ENCODE results near the gene MRPL21.

MRPL21 gene

DNA sequence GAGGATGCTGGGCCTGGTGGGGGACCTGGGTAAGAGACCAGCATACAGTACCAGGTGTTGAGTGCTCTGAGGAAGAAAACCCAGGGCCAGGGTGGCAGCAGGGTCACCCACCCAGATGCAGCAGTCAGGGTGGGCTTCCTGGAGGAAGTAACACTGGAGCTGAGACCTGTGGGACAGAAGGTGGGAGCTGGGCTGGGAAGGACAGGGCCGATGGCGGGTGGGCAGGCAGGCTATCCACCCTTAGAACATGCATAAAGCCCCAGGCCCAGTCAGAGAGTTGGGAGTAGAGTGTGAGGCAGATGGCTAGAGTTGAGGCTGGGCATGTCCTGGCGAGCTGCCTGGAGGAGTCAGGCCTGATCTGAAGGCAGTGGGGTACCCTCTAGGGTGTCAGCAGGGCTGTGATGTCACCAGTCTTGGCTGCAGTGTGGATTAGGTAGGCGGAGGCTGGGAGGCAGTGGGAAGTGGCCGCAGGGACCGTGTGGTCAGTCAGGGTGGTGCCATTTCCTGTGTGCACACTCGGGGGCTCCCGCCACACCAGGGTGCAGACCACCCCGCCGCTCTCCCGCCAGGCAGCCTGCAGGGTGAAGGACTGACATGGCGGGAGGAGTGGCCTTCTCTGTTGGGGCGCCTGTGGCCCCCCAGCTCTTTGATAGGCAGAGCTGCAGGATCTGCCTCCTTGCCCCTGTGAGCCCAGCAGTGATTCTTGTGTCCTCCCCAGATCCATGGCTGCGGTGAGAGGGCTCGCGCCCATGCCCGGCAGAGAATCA is 35.4 kb upstream of the MRPL21 start:
- no peak overlapping the region for H3K4me3 ChIP-seq
- TF ChIP-seq, protein P1, sequence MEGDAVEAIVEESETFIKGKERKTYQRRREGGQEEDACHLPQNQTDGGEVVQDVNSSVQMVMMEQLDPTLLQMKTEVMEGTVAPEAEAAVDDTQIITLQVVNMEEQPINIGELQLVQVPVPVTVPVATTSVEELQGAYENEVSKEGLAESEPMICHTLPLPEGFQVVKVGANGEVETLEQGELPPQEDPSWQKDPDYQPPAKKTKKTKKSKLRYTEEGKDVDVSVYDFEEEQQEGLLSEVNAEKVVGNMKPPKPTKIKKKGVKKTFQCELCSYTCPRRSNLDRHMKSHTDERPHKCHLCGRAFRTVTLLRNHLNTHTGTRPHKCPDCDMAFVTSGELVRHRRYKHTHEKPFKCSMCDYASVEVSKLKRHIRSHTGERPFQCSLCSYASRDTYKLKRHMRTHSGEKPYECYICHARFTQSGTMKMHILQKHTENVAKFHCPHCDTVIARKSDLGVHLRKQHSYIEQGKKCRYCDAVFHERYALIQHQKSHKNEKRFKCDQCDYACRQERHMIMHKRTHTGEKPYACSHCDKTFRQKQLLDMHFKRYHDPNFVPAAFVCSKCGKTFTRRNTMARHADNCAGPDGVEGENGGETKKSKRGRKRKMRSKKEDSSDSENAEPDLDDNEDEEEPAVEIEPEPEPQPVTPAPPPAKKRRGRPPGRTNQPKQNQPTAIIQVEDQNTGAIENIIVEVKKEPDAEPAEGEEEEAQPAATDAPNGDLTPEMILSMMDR (IDR thresholded peaks at IDR 0.05) = no peak
- no peak for DNase-seq (ENCODE audit: low spot score)
- H3K27ac ChIP-seq = peak overlapping the region in 1 of 2 donors; percentile 97

DNA sequence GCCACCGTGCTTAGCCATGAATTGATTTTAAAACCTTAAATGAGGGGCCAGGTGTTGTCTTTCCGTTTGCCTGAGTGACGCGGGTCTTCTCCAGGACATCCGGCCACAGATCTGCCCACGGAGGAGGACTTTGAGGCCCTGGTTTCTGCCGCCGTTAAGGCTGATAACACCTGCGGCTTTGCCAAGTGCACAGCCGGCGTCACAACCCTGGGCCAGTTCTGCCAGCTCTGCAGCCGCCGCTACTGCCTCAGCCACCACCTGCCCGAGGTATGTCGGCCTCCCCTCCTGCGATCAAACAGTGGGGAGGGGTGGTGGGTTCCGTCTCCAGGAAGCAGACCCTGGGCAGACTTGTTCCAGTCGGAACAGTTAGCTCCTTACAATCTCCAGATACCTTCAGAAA is 34.5 kb upstream of the MRPL21 start:
- DNase-seq (ENCODE audit: low spot score) = no peak
- Histone ChIP-seq H3K27ac (no peak overlapping the region), H3K4me3 (no peak overlapping the region)
- TF ChIP-seq, protein P1 (IDR thresholded peaks at IDR 0.05) = no peak

GRCh38 chr11:68936676-68937620 is 33.3 kb upstream of the MRPL21 start:
- Histone ChIP-seq H3K27ac (no peak overlapping the region), H3K4me3 (no peak overlapping the region)
- TF ChIP-seq, protein P1 (IDR thresholded peaks at IDR 0.05) = no peak
- no peak for DNase-seq (ENCODE audit: low spot score)

- no peak overlapping the region for H3K27ac ChIP-seq
- H3K4me3 ChIP-seq = no peak overlapping the region
- DNase-seq (ENCODE audit: low spot score) = no peak
- TF ChIP-seq, protein P1 (IDR thresholded peaks at IDR 0.05) = no peak
Measured at GRCh38 chr11:68936358-68936636, 32.7 kb upstream of the MRPL21 start.

- no peak for DNase-seq (ENCODE audit: low spot score)
- H3K4me3 ChIP-seq = no peak overlapping the region
- TF ChIP-seq, protein P1 (IDR thresholded peaks at IDR 0.05) = no peak
- H3K27ac ChIP-seq = no peak overlapping the region
Measured at GRCh38 chr11:68935516-68936357, 32.1 kb upstream of the MRPL21 start.

DNA sequence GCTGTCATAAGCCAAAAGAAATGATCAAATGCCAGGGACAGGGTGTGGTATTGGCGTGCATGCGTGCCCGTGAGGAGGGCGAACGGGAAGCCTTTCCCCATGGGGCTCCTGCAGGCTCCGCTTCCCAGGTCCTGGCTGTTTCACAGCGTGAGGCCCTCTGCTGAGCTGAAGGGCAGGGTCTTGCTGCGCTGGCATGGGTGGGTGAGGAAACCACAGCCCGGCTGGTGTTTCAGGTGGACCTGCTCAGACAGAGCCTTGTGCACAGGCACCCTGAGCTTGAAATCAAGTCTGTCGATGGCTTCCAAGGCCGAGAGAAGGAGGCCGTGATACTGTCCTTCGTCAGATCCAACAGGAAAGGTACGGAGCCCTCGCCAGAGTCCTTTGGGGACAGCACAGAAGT is 31.4 kb upstream of the MRPL21 start:
- H3K4me3 ChIP-seq = no peak overlapping the region
- DNase-seq (ENCODE audit: low spot score) = no peak
- TF ChIP-seq, protein P1 (IDR thresholded peaks at IDR 0.05) = no peak
- H3K27ac ChIP-seq = no peak overlapping the region

Data from coronary artery (tissue), 2 donors.